Globus pallidus (tissue), 1 donor: ENCODE data around the gene RBFOX1.

ENCODE experiments used
- DNase-seq: peaks from one replicate; pipeline ENCODE4 v3.0.0-alpha.2; 2015; ENCODE audit warnings: low spot score

Gene RBFOX1

GRCh38 chr16:7334801-7335560, 2.3 kb downstream of the RBFOX1 start:
- DNase-seq = no peak

GRCh38 chr16:7335991-7336634, 3.5 kb downstream of the RBFOX1 start:
- no peak for DNase-seq

- DNase-seq = no peak
Measured at GRCh38 chr16:7336742-7337141, 4.1 kb downstream of the RBFOX1 start.

- DNase-seq = no peak
Measured at GRCh38 chr16:7338826-7339225, 6.2 kb downstream of the RBFOX1 start.

GRCh38 chr16:7339700-7340099, 7.1 kb downstream of the RBFOX1 start:
- no peak for DNase-seq

- DNase-seq = no peak
Measured at GRCh38 chr16:7340938-7341337, 8.3 kb downstream of the RBFOX1 start.

GRCh38 chr16:7342598-7342997, 10.0 kb downstream of the RBFOX1 start:
- DNase-seq = no peak

GRCh38 chr16:7343243-7343642, 10.6 kb downstream of the RBFOX1 start:
- DNase-seq = no peak

GRCh38 chr16:7344830-7345780, 12.5 kb downstream of the RBFOX1 start:
- no peak for DNase-seq

GRCh38 chr16:7350806-7351205, 18.2 kb downstream of the RBFOX1 start:
- no peak for DNase-seq

- no peak for DNase-seq
Measured at GRCh38 chr16:7351610-7352510, 19.2 kb downstream of the RBFOX1 start.

- DNase-seq = no peak
Measured at GRCh38 chr16:7355758-7356157, 23.1 kb downstream of the RBFOX1 start.

- DNase-seq = no peak
Measured at GRCh38 chr16:7361416-7362129, 28.9 kb downstream of the RBFOX1 start.

- DNase-seq = no peak
Measured at GRCh38 chr16:7362231-7362630, 29.6 kb downstream of the RBFOX1 start.

- DNase-seq = peak; percentile 3
Measured at GRCh38 chr16:7363422-7364417, 31.1 kb downstream of the RBFOX1 start.

- no peak for DNase-seq
Measured at GRCh38 chr16:7366041-7366440, 33.4 kb downstream of the RBFOX1 start.

- no peak for DNase-seq
Measured at GRCh38 chr16:7366993-7367880, 34.6 kb downstream of the RBFOX1 start.

GRCh38 chr16:7369204-7369603, 36.6 kb downstream of the RBFOX1 start:
- DNase-seq = no peak

GRCh38 chr16:7372095-7372494, 39.5 kb downstream of the RBFOX1 start:
- DNase-seq = no peak
